Mesendoderm (in vitro differentiated cells): Measurements from ENCODE around the gene HERPUD2.

ENCODE experiments used
- DNase-seq: peaks from one replicate; pipeline ENCODE4 v3.0.0; 2013
- H2AK5ac ChIP-seq: 2 replicates; pipeline ENCODE4 v1.6.1; 2013; ENCODE audit warnings: low read length, inconsistent platforms
- H2BK120ac ChIP-seq: 2 replicates; pipeline ENCODE4 v1.6.1; 2013; ENCODE audit warnings: low read depth, mild to moderate bottlenecking, low read length, moderate library complexity, mixed read lengths
- H2BK15ac ChIP-seq: replicated peaks from 2 replicates; pipeline ENCODE4 v1.6.1; 2013; ENCODE audit warnings: low read depth, mild to moderate bottlenecking, moderate library complexity
- H2BK5ac ChIP-seq: 2 replicates; pipeline ENCODE4 v1.6.1; 2013; ENCODE audit warnings: low read length, inconsistent platforms
- H3K18ac ChIP-seq: 2 replicates; pipeline ENCODE4 v1.6.1; 2013; ENCODE audit warnings: mild to moderate bottlenecking, low read length, mixed read lengths
- H3K23ac ChIP-seq: one replicate; pipeline ENCODE4 v1.6.1; 2013; ENCODE audit warnings: low read length
- H3K27ac ChIP-seq: 2 replicates; pipeline ENCODE4 v1.5.1; 2013; ENCODE audit warnings: low read depth, mild to moderate bottlenecking, inconsistent platforms, low read length, moderate library complexity
- H3K27me3 ChIP-seq: 2 replicates; pipeline ENCODE4 v1.6.1; 2013; ENCODE audit warnings: low read length, control low read depth, mild to moderate bottlenecking, inconsistent platforms; ENCODE audit not compliant: insufficient read depth, poor library complexity
- H3K36me3 ChIP-seq: 2 replicates; pipeline ENCODE4 v1.6.1; 2013; ENCODE audit warnings: low read length, inconsistent platforms; ENCODE audit not compliant: control insufficient read depth, insufficient read depth
- H3K4ac ChIP-seq: one replicate; pipeline ENCODE4 v1.6.1; 2013; ENCODE audit warnings: low read depth, mild to moderate bottlenecking, low read length, moderate library complexity
- H3K4me1 ChIP-seq: 2 replicates; pipeline ENCODE4 v1.6.1; 2013; ENCODE audit warnings: low read depth, low read length, inconsistent platforms; ENCODE audit not compliant: control insufficient read depth
- H3K4me2 ChIP-seq: 2 replicates; pipeline ENCODE4 v1.6.1; 2013; ENCODE audit warnings: low read length
- H3K4me3 ChIP-seq: 2 replicates; pipeline ENCODE4 v1.5.1; 2013; ENCODE audit warnings: mild to moderate bottlenecking, low read length
- H3K56ac ChIP-seq: one replicate; pipeline ENCODE4 v1.6.1; 2013; ENCODE audit warnings: low read length
- H3K79me1 ChIP-seq: 2 replicates; pipeline ENCODE4 v1.6.1; 2013; ENCODE audit warnings: low read length, inconsistent platforms
- H3K79me2 ChIP-seq: 2 replicates; pipeline ENCODE4 v1.6.1; 2013; ENCODE audit warnings: mild to moderate bottlenecking, low read length; ENCODE audit not compliant: control insufficient read depth, insufficient read depth
- H3K9ac ChIP-seq: 2 replicates; pipeline ENCODE4 v1.6.1; 2013; ENCODE audit warnings: low read length, inconsistent platforms
- H4K5ac ChIP-seq: one replicate; pipeline ENCODE4 v1.6.1; 2013; ENCODE audit warnings: low read length
- H4K8ac ChIP-seq: one replicate; pipeline ENCODE4 v1.6.1; 2013; ENCODE audit warnings: low read depth, mild to moderate bottlenecking, control low read depth, low read length, moderate library complexity
- WGBS: extraction: QIAGEN DNeasy Blood & Tissue Kit; methylation state at CpG from one replicate; pipeline ENCODE4 v1.1.7; 2013; ENCODE audit warnings: low lambda C conversion rate, missing lambda C conversion rate; ENCODE audit not compliant: insufficient coverage; ENCODE audit errors: extremely low coverage; 5-methylcytosine and 5-hydroxymethylcytosine counted together

Gene HERPUD2

DNA sequence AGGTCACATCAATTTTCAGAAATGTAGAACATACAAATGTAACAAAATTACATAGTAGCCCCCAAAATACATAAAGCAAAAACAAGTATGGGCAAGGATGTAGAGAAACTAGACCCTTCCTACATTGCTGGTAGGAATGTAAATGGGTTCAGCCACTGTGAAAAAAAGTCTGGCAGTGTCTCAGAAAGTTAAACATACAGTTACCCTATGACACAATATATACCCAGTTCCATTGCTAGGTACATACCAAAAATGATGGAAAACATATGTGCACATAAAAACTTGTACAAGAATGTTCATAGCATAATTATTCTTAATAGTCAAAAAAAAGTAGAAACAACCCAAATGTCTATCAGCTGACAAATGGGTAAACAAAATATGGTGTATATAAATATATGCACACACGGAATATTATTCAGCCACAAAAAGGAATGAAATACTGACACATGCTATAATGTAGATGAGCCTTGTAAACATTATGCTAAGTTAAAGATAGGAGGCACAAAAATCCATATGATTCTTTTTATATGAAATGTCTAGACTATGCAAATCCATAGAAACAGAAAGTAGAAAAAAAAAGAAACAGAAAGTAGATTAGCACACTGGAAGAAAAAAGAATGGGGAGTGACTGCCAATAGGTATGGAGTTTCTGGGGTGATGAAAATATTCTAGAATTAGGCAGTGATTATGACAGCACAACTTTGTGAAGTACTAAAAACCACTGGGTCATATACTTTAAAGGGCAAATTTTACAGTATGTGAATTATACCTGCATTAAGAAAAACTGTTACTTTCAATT lies 13.5 kb downstream of the HERPUD2 start:
- H2BK5ac ChIP-seq, result no peak overlapping the region
- no peak overlapping the region for H2BK120ac ChIP-seq
- H4K8ac ChIP-seq, result no peak overlapping the region
- H3K4me3 ChIP-seq, result no peak overlapping the region
- H4K5ac ChIP-seq, result no peak overlapping the region
- WGBS, result no CpG with 5 or more reads among the region's 1 CpG
- no peaks in the 10 kb centered on the region for H3K27me3 ChIP-seq
- no peak overlapping the region for H2AK5ac ChIP-seq
- H3K36me3 ChIP-seq, result no peaks in the 10 kb centered on the region
- no peak overlapping the region for H3K4me2 ChIP-seq
- H3K79me2 ChIP-seq, result no peaks in the 10 kb centered on the region
- H3K4me1 ChIP-seq, result no peaks in the 10 kb centered on the region
- DNase-seq, result no peak
- H2BK15ac ChIP-seq, result no peak overlapping the region
- no peak overlapping the region for H3K18ac ChIP-seq
- no peak overlapping the region for H3K4ac ChIP-seq
- peaks cover 7% of the 10 kb centered on the region for H3K79me1 ChIP-seq
- no peak overlapping the region for H3K9ac ChIP-seq
- H3K23ac ChIP-seq, result no peak overlapping the region
- H3K27ac ChIP-seq, result no peak overlapping the region
- H3K56ac ChIP-seq, result no peak overlapping the region

DNA sequence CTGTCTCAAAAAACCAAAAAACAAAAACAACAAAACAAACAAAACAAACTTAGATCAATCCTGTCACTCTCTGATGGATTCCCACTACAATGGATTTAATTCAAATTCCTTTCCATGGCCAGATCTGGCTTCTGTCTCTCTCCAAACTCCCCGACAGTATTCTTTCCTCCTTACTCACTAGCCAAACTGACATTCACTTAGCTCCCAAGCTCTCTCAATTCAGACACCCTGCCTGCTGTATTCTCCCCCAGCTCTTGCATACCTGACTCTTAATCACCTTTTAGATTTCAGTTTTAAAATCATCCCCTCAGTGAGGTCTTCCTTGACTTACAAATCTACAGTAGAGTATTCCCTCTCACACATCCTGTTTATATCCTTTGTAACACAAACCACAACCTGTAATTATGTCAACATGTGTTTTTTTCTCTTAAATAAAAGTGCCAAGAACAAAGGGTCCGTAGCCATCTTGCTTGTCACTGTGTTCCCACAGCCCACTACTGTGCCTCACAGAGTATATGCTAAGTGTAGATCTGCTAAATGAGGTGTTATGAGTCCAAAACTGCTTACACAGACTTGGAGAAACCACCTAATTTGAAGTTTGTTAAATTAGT lies 14.4 kb downstream of the HERPUD2 start:
- H3K4me2 ChIP-seq, result no peak overlapping the region
- H2BK120ac ChIP-seq, result no peak overlapping the region
- H3K4me3 ChIP-seq, result no peak overlapping the region
- H3K9ac ChIP-seq, result no peak overlapping the region
- H3K36me3 ChIP-seq, result no peaks in the 10 kb centered on the region
- H3K4ac ChIP-seq, result no peak overlapping the region
- peak; percentile 33 for DNase-seq
- no peaks in the 10 kb centered on the region for H3K4me1 ChIP-seq
- no CpG with 5 or more reads among the region's 2 CpGs for WGBS
- no peak overlapping the region for H3K23ac ChIP-seq
- H2AK5ac ChIP-seq, result no peak overlapping the region
- no peak overlapping the region for H2BK15ac ChIP-seq
- H3K18ac ChIP-seq, result no peak overlapping the region
- H2BK5ac ChIP-seq, result no peak overlapping the region
- H3K79me2 ChIP-seq, result no peaks in the 10 kb centered on the region
- no peak overlapping the region for H3K56ac ChIP-seq
- no peak overlapping the region for H4K8ac ChIP-seq
- no peak overlapping the region for H4K5ac ChIP-seq
- H3K27ac ChIP-seq, result no peak overlapping the region
- peaks cover 7% of the 10 kb centered on the region for H3K79me1 ChIP-seq
- no peaks in the 10 kb centered on the region for H3K27me3 ChIP-seq

DNA sequence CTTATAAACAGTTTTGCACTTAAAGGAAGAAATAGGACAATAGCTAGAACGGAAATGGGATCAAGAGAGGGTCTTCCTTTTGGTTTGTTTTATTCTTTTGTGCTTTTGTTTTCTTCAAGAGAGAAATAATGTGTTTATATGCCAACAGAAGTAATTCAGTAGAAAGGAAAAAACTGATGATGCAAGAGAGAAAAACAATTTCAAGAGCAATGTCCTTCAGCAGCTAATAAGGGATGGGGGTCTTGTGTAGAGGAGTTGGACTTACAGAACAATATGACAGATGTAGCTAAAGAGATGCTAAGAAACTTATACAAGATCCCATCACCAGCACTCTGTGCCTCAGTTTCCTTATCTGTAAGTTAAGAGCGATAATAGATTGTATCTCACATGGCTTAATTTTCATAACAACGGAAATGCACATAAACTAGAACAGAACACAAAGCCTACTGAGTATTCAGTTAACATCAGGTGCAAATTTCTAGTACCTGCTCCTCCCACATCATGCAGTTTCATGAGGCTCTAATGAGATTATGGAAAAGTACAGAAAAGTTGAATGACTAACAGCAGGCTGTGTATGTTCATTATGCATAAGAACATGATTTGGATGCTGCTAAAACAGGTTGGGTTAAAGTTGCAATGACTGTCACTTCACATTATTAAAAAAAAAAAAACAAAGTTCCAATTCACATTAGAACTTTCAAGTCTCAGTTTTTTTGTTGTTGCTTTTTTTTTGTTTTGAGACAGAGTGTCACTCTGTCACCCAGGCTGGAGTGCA lies 17.2 kb downstream of the HERPUD2 start:
- H3K9ac ChIP-seq, result no peak overlapping the region
- no peak overlapping the region for H3K4me2 ChIP-seq
- WGBS, result no CpG with 5 or more reads among the region's 3 CpGs

DNA sequence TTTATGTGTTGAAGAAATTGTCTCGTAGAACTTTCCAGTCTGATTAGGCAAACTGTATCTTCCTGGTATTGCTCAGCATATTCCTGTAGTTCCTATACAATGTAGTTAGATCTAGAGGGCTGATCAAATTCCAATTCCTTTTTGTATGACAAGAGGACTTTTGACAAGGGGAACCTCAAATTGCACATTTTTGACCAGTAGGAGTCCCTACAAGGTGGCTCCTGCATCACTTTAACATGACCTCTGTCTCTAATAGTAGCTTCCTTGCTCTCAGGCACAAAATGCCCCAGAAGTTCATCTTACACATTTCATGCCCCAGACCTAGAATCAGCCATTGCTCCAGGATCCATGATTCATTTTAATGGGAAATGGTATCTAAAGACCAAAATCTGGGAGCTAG lies 18.7 kb downstream of the HERPUD2 start:
- Histone ChIP-seq H3K9ac (no peak overlapping the region), H2BK15ac (no peak overlapping the region), H3K23ac (no peak overlapping the region), H3K79me2 (no peaks in the 10 kb centered on the region), H3K4me2 (no peak overlapping the region), H2AK5ac (no peak overlapping the region), H3K56ac (no peak overlapping the region), H2BK5ac (no peak overlapping the region), H3K4me1 (no peaks in the 10 kb centered on the region), H4K5ac (no peak overlapping the region), H3K36me3 (no peaks in the 10 kb centered on the region), H2BK120ac (no peak overlapping the region), H3K27ac (no peak overlapping the region), H3K4me3 (no peak overlapping the region), H3K18ac (no peak overlapping the region), H3K4ac (no peak overlapping the region), H3K79me1 (peaks cover 7% of the 10 kb centered on the region), H3K27me3 (no peaks in the 10 kb centered on the region), H4K8ac (no peak overlapping the region)
- no CpG with 5 or more reads among the region's 1 CpG for WGBS
- peak; percentile 38 for DNase-seq

More for the DNA sequence above, 17.2 kb downstream of the HERPUD2 start:
- H4K5ac ChIP-seq, result no peak overlapping the region
- no peak overlapping the region for H3K23ac ChIP-seq
- no peak overlapping the region for H2BK15ac ChIP-seq
- no peak overlapping the region for H2BK120ac ChIP-seq
- no peaks in the 10 kb centered on the region for H3K36me3 ChIP-seq
- no peak overlapping the region for H3K4me3 ChIP-seq
- H3K4ac ChIP-seq, result no peak overlapping the region
- no peak overlapping the region for H3K18ac ChIP-seq
- H2BK5ac ChIP-seq, result no peak overlapping the region
- H3K56ac ChIP-seq, result no peak overlapping the region
- no peak for DNase-seq
- H3K27me3 ChIP-seq, result no peaks in the 10 kb centered on the region
- no peak overlapping the region for H2AK5ac ChIP-seq
- H4K8ac ChIP-seq, result no peak overlapping the region
- H3K4me1 ChIP-seq, result no peaks in the 10 kb centered on the region
- H3K79me2 ChIP-seq, result no peaks in the 10 kb centered on the region
- H3K79me1 ChIP-seq, result peaks cover 7% of the 10 kb centered on the region
- no peak overlapping the region for H3K27ac ChIP-seq

DNA sequence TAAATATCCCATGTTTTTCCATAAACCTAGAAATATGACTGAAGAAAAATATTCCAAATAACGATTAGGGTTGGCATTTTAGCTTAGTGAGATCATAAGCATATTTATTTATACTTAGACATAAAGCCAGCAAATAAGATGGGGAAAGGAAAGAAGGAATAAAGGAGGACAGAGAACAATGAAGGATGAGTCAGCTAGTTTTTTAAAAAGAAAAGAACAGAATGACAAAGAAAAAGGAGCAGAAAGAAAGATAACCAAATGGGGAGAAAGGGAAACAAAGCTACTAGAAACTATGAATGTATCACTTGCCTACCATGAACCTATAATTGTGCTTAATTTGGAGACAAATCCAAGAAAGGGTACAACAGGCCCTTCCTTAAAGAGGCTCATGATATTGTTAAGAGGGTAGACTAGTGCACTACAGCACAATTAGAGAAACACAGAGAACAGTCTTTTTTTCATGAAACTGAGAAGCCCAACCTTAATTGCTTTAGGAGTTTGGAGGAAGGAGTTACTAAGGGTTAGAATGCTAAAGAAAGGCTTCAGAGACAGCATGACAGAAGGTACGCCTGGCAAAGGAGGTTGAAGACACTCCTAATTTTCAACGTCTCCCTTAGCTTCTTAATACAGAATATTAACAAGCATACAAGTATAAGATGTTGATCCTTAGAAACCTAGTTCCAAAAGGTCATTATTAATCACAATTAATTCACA lies 23.9 kb downstream of the HERPUD2 start:
- no peak for DNase-seq
- Histone ChIP-seq H4K5ac (no peak overlapping the region), H3K4me2 (no peak overlapping the region), H3K36me3 (peaks cover 2% of the 10 kb centered on the region), H3K79me2 (no peaks in the 10 kb centered on the region), H3K18ac (no peak overlapping the region), H2BK5ac (no peak overlapping the region), H3K4me3 (no peak overlapping the region), H3K23ac (no peak overlapping the region), H3K27ac (no peak overlapping the region), H3K4ac (no peak overlapping the region), H2BK120ac (no peak overlapping the region), H2AK5ac (no peak overlapping the region), H3K56ac (no peak overlapping the region), H2BK15ac (no peak overlapping the region), H3K9ac (no peak overlapping the region), H3K27me3 (no peaks in the 10 kb centered on the region), H3K4me1 (no peaks in the 10 kb centered on the region), H4K8ac (no peak overlapping the region), H3K79me1 (no peaks in the 10 kb centered on the region)
- WGBS, result no CpG with 5 or more reads among the region's 3 CpGs
